ENCODE results near the gene TMEM207.

The TMEM207 gene

GRCh38 chr3:190401963-190402362 lies 47.7 kb downstream of the TMEM207 start:
- no peaks in the 10 kb centered on the region for H3K27me3 ChIP-seq (ENCODE audit: control insufficient read depth, insufficient read depth, low read length)
- no peak overlapping the region for H3K9ac ChIP-seq (ENCODE audit: low read length)
- no peak overlapping the region for H3K27ac ChIP-seq (ENCODE audit: low read depth, low read length)
- no peak overlapping the region for H3K4me3 ChIP-seq (ENCODE audit: low read length)
- H3K36me3 ChIP-seq (ENCODE audit: control insufficient read depth, insufficient read depth, low read length): no peaks in the 10 kb centered on the region
- H3K4me1 ChIP-seq (ENCODE audit: control insufficient read depth, insufficient read depth, low read length): no peaks in the 10 kb centered on the region

- H3K9ac ChIP-seq (ENCODE audit: low read length): no peak overlapping the region
- H3K27me3 ChIP-seq (ENCODE audit: control insufficient read depth, insufficient read depth, low read length): no peaks in the 10 kb centered on the region
- no peak overlapping the region for H3K27ac ChIP-seq (ENCODE audit: low read depth, low read length)
- H3K4me1 ChIP-seq (ENCODE audit: control insufficient read depth, insufficient read depth, low read length): no peaks in the 10 kb centered on the region
- H3K4me3 ChIP-seq (ENCODE audit: low read length): no peak overlapping the region
- no peaks in the 10 kb centered on the region for H3K36me3 ChIP-seq (ENCODE audit: control insufficient read depth, insufficient read depth, low read length)
Measured at GRCh38 chr3:190399677-190400076, 50.0 kb downstream of the TMEM207 start.

- H3K36me3 ChIP-seq (ENCODE audit: control insufficient read depth, insufficient read depth, low read length): no peaks in the 10 kb centered on the region
- no peak overlapping the region for H3K9ac ChIP-seq (ENCODE audit: low read length)
- H3K4me3 ChIP-seq (ENCODE audit: low read length): no peak overlapping the region
- no peak overlapping the region for H3K27ac ChIP-seq (ENCODE audit: low read depth, low read length)
- H3K27me3 ChIP-seq (ENCODE audit: control insufficient read depth, insufficient read depth, low read length): no peaks in the 10 kb centered on the region
- H3K4me1 ChIP-seq (ENCODE audit: control insufficient read depth, insufficient read depth, low read length): no peaks in the 10 kb centered on the region
Measured at GRCh38 chr3:190397889-190398288, 51.8 kb downstream of the TMEM207 start.

- no peak overlapping the region for H3K4me3 ChIP-seq (ENCODE audit: low read length)
- no peaks in the 10 kb centered on the region for H3K4me1 ChIP-seq (ENCODE audit: control insufficient read depth, insufficient read depth, low read length)
- no peaks in the 10 kb centered on the region for H3K27me3 ChIP-seq (ENCODE audit: control insufficient read depth, insufficient read depth, low read length)
- no peak overlapping the region for H3K27ac ChIP-seq (ENCODE audit: low read depth, low read length)
- no peaks in the 10 kb centered on the region for H3K36me3 ChIP-seq (ENCODE audit: control insufficient read depth, insufficient read depth, low read length)
- no peak overlapping the region for H3K9ac ChIP-seq (ENCODE audit: low read length)
Measured at GRCh38 chr3:190396001-190396400, 53.7 kb downstream of the TMEM207 start.

- Histone ChIP-seq H3K27ac (ENCODE audit: low read depth, low read length) (no peak overlapping the region), H3K4me3 (ENCODE audit: low read length) (no peak overlapping the region), H3K27me3 (ENCODE audit: control insufficient read depth, insufficient read depth, low read length) (no peaks in the 10 kb centered on the region), H3K4me1 (ENCODE audit: control insufficient read depth, insufficient read depth, low read length) (no peaks in the 10 kb centered on the region), H3K36me3 (ENCODE audit: control insufficient read depth, insufficient read depth, low read length) (no peaks in the 10 kb centered on the region), H3K9ac (ENCODE audit: low read length) (no peak overlapping the region)
Measured at GRCh38 chr3:190388703-190389102, 61.0 kb downstream of the TMEM207 start.

- Histone ChIP-seq H3K27me3 (ENCODE audit: control insufficient read depth, insufficient read depth, low read length) (no peaks in the 10 kb centered on the region), H3K9ac (ENCODE audit: low read length) (no peak within 1 kb of the TSS), H3K36me3 (ENCODE audit: control insufficient read depth, insufficient read depth, low read length) (no peaks in the 10 kb centered on the region), H3K4me1 (ENCODE audit: control insufficient read depth, insufficient read depth, low read length) (no peaks in the 10 kb centered on the region), H3K4me3 (ENCODE audit: low read length) (no peak within 1 kb of the TSS), H3K27ac (ENCODE audit: low read depth, low read length) (no peak within 1 kb of the TSS)
Measured at GRCh38 chr3:190387578-190388213, 62.0 kb downstream of the TMEM207 start, which contains the start of gene CLDN16. Gene CLDN16, plus strand, starts transcription at chr3:190388163. Its CDS starts 167 bp downstream, at chr3:190388330.

- no peak overlapping the region for H3K27ac ChIP-seq (ENCODE audit: low read depth, low read length)
- no peak overlapping the region for H3K4me3 ChIP-seq (ENCODE audit: low read length)
- H3K4me1 ChIP-seq (ENCODE audit: control insufficient read depth, insufficient read depth, low read length): no peaks in the 10 kb centered on the region
- no peak overlapping the region for H3K9ac ChIP-seq (ENCODE audit: low read length)
- H3K27me3 ChIP-seq (ENCODE audit: control insufficient read depth, insufficient read depth, low read length): no peaks in the 10 kb centered on the region
- no peaks in the 10 kb centered on the region for H3K36me3 ChIP-seq (ENCODE audit: control insufficient read depth, insufficient read depth, low read length)
Measured at GRCh38 chr3:190385731-190386688, 63.7 kb downstream of the TMEM207 start.

GRCh38 chr3:190384309-190384756 lies 65.4 kb downstream of the TMEM207 start:
- Histone ChIP-seq H3K4me1 (ENCODE audit: control insufficient read depth, insufficient read depth, low read length) (no peaks in the 10 kb centered on the region), H3K36me3 (ENCODE audit: control insufficient read depth, insufficient read depth, low read length) (no peaks in the 10 kb centered on the region), H3K4me3 (ENCODE audit: low read length) (no peak overlapping the region), H3K9ac (ENCODE audit: low read length) (no peak overlapping the region), H3K27me3 (ENCODE audit: control insufficient read depth, insufficient read depth, low read length) (no peaks in the 10 kb centered on the region), H3K27ac (ENCODE audit: low read depth, low read length) (no peak overlapping the region)

GRCh38 chr3:190382082-190382481 lies 67.6 kb downstream of the TMEM207 start:
- Histone ChIP-seq H3K4me1 (ENCODE audit: control insufficient read depth, insufficient read depth, low read length) (no peaks in the 10 kb centered on the region), H3K36me3 (ENCODE audit: control insufficient read depth, insufficient read depth, low read length) (no peaks in the 10 kb centered on the region), H3K4me3 (ENCODE audit: low read length) (no peak overlapping the region), H3K27ac (ENCODE audit: low read depth, low read length) (no peak overlapping the region), H3K27me3 (ENCODE audit: control insufficient read depth, insufficient read depth, low read length) (no peaks in the 10 kb centered on the region), H3K9ac (ENCODE audit: low read length) (no peak overlapping the region)

GRCh38 chr3:190381441-190381840 lies 68.3 kb downstream of the TMEM207 start:
- Histone ChIP-seq H3K36me3 (ENCODE audit: control insufficient read depth, insufficient read depth, low read length) (no peaks in the 10 kb centered on the region), H3K27me3 (ENCODE audit: control insufficient read depth, insufficient read depth, low read length) (no peaks in the 10 kb centered on the region), H3K4me1 (ENCODE audit: control insufficient read depth, insufficient read depth, low read length) (no peaks in the 10 kb centered on the region), H3K4me3 (ENCODE audit: low read length) (no peak overlapping the region), H3K27ac (ENCODE audit: low read depth, low read length) (no peak overlapping the region), H3K9ac (ENCODE audit: low read length) (no peak overlapping the region)

GRCh38 chr3:190380184-190380583 lies 69.5 kb downstream of the TMEM207 start:
- Histone ChIP-seq H3K4me1 (ENCODE audit: control insufficient read depth, insufficient read depth, low read length) (no peaks in the 10 kb centered on the region), H3K36me3 (ENCODE audit: control insufficient read depth, insufficient read depth, low read length) (no peaks in the 10 kb centered on the region), H3K9ac (ENCODE audit: low read length) (no peak overlapping the region), H3K27ac (ENCODE audit: low read depth, low read length) (no peak overlapping the region), H3K4me3 (ENCODE audit: low read length) (no peak overlapping the region), H3K27me3 (ENCODE audit: control insufficient read depth, insufficient read depth, low read length) (no peaks in the 10 kb centered on the region)

All from rectal smooth muscle tissue (tissue), 1 donor.